Vagina (tissue), 2 donors: ENCODE results near the gene OGDHL.

Experiments
- POLR2A ChIP-seq, 2 donors: fragments of 450-650 bp; IDR thresholded peaks; one replicate each; pipeline ENCODE4 v1.6.1; 2017; ENCODE audit warnings: antibody characterized with exemption in 2 of 2, mild to moderate bottlenecking in 2 of 2, moderate library complexity in 2 of 2
- TF ChIP-seq, protein P1 (sequence below), 3 experiments: fragments of 450-650 bp in 2 of 3; fragments of 200-600 bp in 1 of 3; sonication (generic) in 1 of 3; IDR thresholded peaks; one replicate each; pipeline ENCODE4 v1.5.1; 2017 to 2019; ENCODE audit warnings: antibody characterized with exemption in 3 of 3, mild to moderate bottlenecking in 2 of 3, moderate library complexity in 2 of 3

GRCh38 chr10:49748006-49748405 is 14.1 kb downstream of the OGDHL start:
- TF ChIP-seq, protein P1, sequence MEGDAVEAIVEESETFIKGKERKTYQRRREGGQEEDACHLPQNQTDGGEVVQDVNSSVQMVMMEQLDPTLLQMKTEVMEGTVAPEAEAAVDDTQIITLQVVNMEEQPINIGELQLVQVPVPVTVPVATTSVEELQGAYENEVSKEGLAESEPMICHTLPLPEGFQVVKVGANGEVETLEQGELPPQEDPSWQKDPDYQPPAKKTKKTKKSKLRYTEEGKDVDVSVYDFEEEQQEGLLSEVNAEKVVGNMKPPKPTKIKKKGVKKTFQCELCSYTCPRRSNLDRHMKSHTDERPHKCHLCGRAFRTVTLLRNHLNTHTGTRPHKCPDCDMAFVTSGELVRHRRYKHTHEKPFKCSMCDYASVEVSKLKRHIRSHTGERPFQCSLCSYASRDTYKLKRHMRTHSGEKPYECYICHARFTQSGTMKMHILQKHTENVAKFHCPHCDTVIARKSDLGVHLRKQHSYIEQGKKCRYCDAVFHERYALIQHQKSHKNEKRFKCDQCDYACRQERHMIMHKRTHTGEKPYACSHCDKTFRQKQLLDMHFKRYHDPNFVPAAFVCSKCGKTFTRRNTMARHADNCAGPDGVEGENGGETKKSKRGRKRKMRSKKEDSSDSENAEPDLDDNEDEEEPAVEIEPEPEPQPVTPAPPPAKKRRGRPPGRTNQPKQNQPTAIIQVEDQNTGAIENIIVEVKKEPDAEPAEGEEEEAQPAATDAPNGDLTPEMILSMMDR (IDR thresholded peaks at IDR 0.05) = no peak
- TF ChIP-seq POLR2A (IDR thresholded peaks at IDR 0.05) = no peak
